Measurements from ENCODE around the gene TRPV5. TPM values are rescaled to one million over a fixed set of nuclear protein-coding genes. Genes with fewer than 3 reads are reported as not detected.

TRPV5 gene
- total and polyA plus RNA-seq, 2 of the 8 experiments (the other 6 are each of a cell fraction or from before 2014, with no cell fraction given): 0.03 TPM; not detected in 1

- 92% methylated on average over 11 of the region's 11 CpGs; no CpG with 5 or more reads in 1 of the 2 experiments for WGBS, 2 experiments (ENCODE audit: extremely low coverage in 1 of 2, insufficient coverage in 1 of 2, insufficient read length in 1 of 2, insufficient replicate concordance in 2 of 2, low coverage in 1 of 2, low lambda C conversion rate in 2 of 2, missing lambda C conversion rate in 1 of 2)
- H3K36me3 ChIP-seq (ENCODE audit: control insufficient read depth in 2 of 4, insufficient read depth in 4 of 4, low read length in 3 of 4): no peaks in the 10 kb centered on the region
- TF ChIP-seq FOSL1 (IDR thresholded peaks at IDR 0.05; ENCODE audit: insufficient read depth, low read depth, low read length) (no peak), PHF8 (conservative IDR thresholded peaks at IDR 0.05; ENCODE audit: low read depth, low read length) (no peak), RBBP5 (IDR thresholded peaks at IDR 0.05; ENCODE audit: borderline replicate concordance, low read depth, low read length) (no peak), USF2 (IDR thresholded peaks at IDR 0.05; ENCODE audit: low read length) (no peak), CHD1 (IDR thresholded peaks at IDR 0.05; ENCODE audit: low read depth, low read length) (no peak), JUND (IDR thresholded peaks at IDR 0.05; ENCODE audit: low read length) (no peak), BRCA1 (IDR thresholded peaks at IDR 0.05; ENCODE audit: low read depth, low read length) (no peak), HDAC6 (IDR thresholded peaks at IDR 0.05; ENCODE audit: low read depth, low read length) (no peak), TAF7 (optimal IDR thresholded peaks at IDR 0.05; ENCODE audit: borderline replicate concordance, low read depth, low read length) (no peak), SP4 (IDR thresholded peaks at IDR 0.05; ENCODE audit: low read length) (no peak), CBX8 (IDR thresholded peaks at IDR 0.05; ENCODE audit: borderline replicate concordance, low read depth, low read length) (no peak), RXRA (IDR thresholded peaks at IDR 0.05; ENCODE audit: insufficient read depth, low read depth, low read length) (no peak), YY1 (IDR thresholded peaks at IDR 0.05; ENCODE audit: low read depth, low read length) (no peak), SIRT6 (IDR thresholded peaks at IDR 0.05; ENCODE audit: low read length) (no peak), CREB1 (IDR thresholded peaks at IDR 0.05) (no peak)
Measured at GRCh38 chr7:142908290-142908689, 25.3 kb downstream of the TRPV5 start.

More at GRCh38 chr7:142908290-142908689, 25.3 kb downstream of the TRPV5 start:
- Histone ChIP-seq H3K23me2 (ENCODE audit: low read depth, low read length) (no peaks in the 10 kb centered on the region), H2AFZ (ENCODE audit: low read length) (no peak overlapping the region), H3K79me2 (ENCODE audit: control insufficient read depth in 1 of 2, insufficient read depth in 2 of 2, low read length in 2 of 2) (no peaks in the 10 kb centered on the region), H4K20me1 (replicated peaks in 1 of 2; ENCODE audit: control insufficient read depth in 1 of 2, insufficient read depth in 2 of 2, low read length in 2 of 2) (no peaks in the 10 kb centered on the region), H3K9me3 (ENCODE audit: insufficient read depth in 2 of 2, low read depth in 1 of 2, low read length in 1 of 2) (peaks cover 26 to 31% of the 10 kb centered on the region in 2 experiments), H3K9ac (replicated peaks in 1 of 4; ENCODE audit: extremely low read depth in 1 of 4, low read depth in 3 of 4, low read length in 3 of 4) (no peak overlapping the region; a peak in 1 of 7 replicates), H3K27me3 (replicated peaks in 1 of 4; ENCODE audit: control insufficient read depth in 3 of 4, extremely low read depth in 1 of 4, insufficient read depth in 3 of 4, low read length in 3 of 4) (no peaks in the 10 kb centered on the region), H4K8ac (ENCODE audit: extremely low read depth, insufficient read depth, low read length) (no peak overlapping the region), H2BK20ac (ENCODE audit: low read length) (no peak overlapping the region), H2BK5ac (ENCODE audit: low read depth, low read length) (no peak overlapping the region), H3K4me3 (ENCODE audit: extremely low read depth in 1 of 4, insufficient read depth in 2 of 4, low read depth in 3 of 4, low read length in 4 of 4) (no peak overlapping the region), H2BK15ac (ENCODE audit: low read length) (no peak overlapping the region), H2BK120ac (replicated peaks; ENCODE audit: low read depth, low read length) (no peak overlapping the region), H3K27ac (ENCODE audit: low read depth, low read length) (no peak overlapping the region), H2BK12ac (ENCODE audit: low read depth, low read length) (no peak overlapping the region), H3K4ac (replicated peaks; ENCODE audit: insufficient read length, low read depth, low read length) (no peak overlapping the region), H3K23ac (ENCODE audit: insufficient read length) (no peak overlapping the region), H3K79me1 (ENCODE audit: low read depth, low read length) (no peaks in the 10 kb centered on the region), H3K14ac (ENCODE audit: insufficient read length) (no peak overlapping the region), H2AK5ac (ENCODE audit: low read depth, low read length) (no peak overlapping the region), H4K5ac (ENCODE audit: insufficient read length, low read depth, low read length) (no peak overlapping the region), H3K56ac (replicated peaks; ENCODE audit: insufficient read length, low read depth, low read length) (no peak overlapping the region), H3K18ac (ENCODE audit: extremely low read depth, low read length) (no peak overlapping the region), H3K4me1 (replicated peaks in 1 of 4; ENCODE audit: control insufficient read depth in 3 of 4, insufficient read depth in 4 of 4, low read length in 3 of 4) (no peaks in the 10 kb centered on the region), H4K91ac (replicated peaks; ENCODE audit: insufficient read length, low read length) (no peak overlapping the region), H3K4me2 (ENCODE audit: insufficient read depth in 1 of 2, low read depth in 2 of 2, low read length in 2 of 2) (no peak overlapping the region)
- FAIRE-seq: no peak
- DNase-seq (ENCODE audit: low read depth in 1 of 2, low spot score in 2 of 2): no peak
- ChIA-PET CTCF (ENCODE audit: partially characterized antibody) (no interaction called here), POLR2A (ENCODE audit: partially characterized antibody) (interaction anchor here (1.3 kb wide), 1 partner anchor 9 kb away, joined by 4 read pairs; no protein-coding TSS in a partner anchor)

All from H1 (cell line).